Smooth muscle cell of the brain vasculature (primary cell): Measurements from ENCODE around the gene TMEM63B.
"Not testable (repeated sequence)": the region's sequence is repeated elsewhere in the genome, so short reads cannot be mapped to it uniquely, and the experiment has no call there.

Experiments
- DNase-seq: peaks from one replicate; pipeline ENCODE4 v3.0.0-alpha.2; 2012; ENCODE audit warnings: low read depth, low spot score

Gene TMEM63B

DNA sequence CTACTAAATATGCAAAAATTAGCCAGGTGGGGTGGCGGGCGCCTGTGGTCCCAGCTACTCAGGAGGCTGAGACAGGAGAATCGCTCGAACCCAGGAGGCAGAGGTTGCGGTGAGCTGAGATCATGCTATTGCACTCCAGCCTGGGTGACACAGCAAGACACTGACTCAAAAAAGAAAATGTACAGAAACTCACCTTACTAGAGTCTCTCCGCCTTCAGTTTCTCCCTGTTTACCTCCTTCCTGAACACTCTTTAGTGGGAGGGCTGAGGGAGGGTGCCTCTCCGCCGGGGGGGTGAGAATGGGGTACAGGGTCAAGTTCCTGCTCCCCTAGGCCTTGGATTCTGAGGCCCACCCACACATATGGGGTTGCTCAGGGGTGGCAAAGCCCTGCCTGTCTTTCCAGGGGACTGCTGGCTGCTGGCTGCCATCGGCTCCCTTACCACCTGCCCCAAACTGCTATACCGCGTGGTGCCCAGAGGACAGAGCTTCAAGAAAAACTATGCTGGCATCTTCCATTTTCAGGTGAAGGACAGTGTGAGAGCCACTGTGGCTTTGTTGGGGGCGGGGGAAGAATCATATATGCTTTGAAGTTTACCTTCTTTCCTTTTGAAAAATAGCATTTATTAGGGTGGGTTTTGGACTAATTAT is 44.7 kb downstream of the TMEM63B start:
- DNase-seq = no peak

- peak; percentile 44 for DNase-seq
These were observed 45.6 kb downstream of the TMEM63B start for GRCh38 chr6:44172731-44173500.

DNA sequence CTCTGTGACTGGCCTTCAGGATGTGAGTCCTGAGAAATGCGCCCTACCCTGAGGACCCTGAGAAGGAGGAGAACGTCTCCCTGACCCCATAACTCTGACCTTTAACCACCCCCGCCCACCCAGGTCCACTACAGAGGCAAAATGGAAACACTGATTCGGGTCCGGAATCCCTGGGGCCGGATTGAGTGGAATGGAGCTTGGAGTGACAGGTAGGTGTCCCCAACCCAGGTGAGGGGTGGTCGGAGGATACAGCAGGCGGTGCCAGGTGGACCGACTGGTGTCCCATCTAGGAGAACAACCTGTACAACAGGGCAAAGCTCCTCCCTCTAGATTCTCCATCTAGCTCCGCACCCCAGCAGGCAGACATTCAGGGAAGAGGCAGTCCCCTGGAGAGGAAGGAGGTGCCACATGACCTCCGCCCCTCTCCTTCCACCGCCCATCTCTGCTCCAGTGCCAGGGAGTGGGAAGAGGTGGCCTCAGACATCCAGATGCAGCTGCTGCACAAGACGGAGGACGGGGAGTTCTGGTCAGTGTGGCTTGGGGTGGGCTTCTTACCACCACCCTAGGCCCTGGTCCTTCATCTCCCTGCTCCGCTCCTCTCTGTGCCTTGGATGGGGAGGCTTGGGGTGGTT is 48.9 kb downstream of the TMEM63B start:
- no peak for DNase-seq

DNA sequence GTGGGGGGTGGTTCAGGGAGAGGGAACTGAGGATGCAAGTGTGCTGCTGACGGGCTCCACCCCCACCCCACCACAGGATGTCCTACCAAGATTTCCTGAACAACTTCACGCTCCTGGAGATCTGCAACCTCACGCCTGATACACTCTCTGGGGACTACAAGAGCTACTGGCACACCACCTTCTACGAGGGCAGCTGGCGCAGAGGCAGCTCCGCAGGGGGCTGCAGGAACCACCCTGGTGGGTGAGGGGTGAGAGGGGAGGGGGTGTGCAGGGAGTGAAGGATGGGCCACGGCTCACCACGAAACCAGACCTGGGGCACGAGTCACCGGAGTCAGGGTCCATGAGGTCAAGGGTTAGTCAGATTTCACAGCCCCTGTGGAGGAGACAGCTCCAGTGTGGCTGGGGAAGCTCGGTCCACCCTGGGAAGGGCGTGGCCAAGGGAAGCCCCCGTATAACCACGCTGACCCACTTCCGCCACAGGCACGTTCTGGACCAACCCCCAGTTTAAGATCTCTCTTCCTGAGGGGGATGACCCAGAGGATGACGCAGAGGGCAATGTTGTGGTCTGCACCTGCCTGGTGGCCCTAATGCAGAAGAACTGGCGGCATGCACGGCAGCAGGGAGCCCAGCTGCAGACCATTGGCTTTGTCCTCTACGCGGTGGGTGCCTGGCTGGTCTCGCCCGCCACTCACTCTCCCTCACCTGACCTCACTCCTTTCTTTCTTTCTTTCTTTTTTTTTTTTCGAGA is 49.6 kb downstream of the TMEM63B start:
- no peak for DNase-seq

DNA sequence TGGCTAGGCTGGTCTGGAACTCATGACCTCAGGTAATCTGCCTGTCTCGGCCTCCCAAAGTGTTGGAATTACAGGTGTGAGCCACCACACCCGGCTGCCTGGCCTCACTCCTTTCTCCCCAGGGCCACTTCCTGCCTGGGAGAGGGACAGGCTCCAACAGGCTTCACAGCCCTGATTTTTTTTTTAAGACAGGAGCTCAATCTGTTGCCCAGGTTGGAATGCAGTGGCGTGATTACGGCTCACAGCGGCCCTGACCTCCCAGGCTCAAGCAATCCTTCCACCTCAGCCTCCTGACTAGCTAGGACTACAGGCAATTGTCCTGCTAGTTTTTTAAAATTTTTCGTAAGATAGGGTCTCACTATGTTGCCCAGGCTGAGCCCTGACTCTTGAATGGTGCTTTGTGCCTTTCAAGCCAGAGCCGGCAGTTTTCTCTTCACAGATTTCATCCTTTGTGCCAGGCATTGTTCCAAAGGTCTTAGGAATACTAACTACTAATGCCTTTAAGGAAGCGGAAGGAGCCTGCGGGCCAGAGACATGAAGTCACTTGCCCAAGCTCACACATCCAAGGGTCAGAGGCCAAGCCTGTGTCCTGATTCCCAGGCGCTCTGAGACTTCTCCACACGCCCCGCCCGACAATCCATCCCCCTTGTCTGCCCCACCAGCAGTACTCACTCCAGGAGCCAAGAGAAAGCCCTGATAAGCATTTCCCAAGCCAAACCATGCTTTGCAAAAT is 50.5 kb downstream of the TMEM63B start:
- no peak for DNase-seq

DNA sequence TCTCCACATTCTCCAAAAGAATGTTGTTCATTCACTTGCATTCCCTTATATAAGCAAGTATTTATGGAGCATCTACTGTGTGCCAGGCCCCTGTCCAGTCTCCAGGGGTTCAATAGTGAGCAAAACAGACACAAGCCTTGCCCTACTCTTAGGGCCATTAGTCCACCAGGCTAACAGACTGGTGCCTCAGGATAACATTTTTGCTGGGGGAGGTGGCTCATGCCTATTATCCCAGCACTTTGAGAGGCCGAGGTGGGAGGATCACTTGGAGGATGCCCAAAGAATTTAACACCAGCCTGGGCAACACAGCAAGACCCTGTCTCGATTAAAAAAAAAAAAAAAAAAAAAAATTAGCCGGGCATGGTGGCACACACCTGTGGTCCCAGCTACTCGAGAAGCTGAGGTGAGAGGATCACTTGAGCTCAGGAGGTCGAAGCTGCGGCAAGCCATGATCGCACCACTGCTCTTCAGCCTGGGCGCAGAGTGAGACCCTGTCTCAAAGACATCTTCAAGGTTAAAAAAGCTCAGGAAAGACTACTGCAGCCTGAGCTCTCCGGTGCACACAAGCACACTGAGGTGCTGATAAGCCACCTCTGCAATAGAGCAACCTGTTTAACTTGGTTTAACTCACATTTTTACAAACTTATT is 51.2 kb downstream of the TMEM63B start:
- no peak for DNase-seq

DNA sequence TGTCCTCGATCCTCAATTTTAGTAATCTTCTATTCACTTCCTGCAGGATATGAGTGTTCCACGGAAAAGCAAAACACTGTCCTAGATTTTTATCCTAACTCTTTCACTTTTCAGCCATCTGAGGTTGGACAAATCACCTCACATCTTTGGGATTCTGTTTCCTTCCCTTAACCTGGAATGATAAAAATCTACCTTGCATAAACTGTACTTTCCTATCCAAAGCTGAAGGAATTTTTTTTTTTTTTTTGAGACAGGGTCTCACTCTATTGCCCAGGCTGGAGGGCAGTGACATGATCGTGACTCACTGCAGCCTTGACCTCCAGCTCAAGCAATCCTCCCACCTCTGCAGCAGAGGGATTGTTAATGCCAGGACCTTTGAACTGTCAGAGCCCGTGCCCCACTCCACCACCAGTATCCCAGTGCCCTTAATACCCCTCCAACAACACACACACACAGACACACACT is 51.8 kb downstream of the TMEM63B start:
- DNase-seq = no peak

GRCh38 chr6:44179648-44180047 is 52.3 kb downstream of the TMEM63B start:
- no peak for DNase-seq

GRCh38 chr6:44180406-44180805 is 53.1 kb downstream of the TMEM63B start:
- DNase-seq = no peak

DNA sequence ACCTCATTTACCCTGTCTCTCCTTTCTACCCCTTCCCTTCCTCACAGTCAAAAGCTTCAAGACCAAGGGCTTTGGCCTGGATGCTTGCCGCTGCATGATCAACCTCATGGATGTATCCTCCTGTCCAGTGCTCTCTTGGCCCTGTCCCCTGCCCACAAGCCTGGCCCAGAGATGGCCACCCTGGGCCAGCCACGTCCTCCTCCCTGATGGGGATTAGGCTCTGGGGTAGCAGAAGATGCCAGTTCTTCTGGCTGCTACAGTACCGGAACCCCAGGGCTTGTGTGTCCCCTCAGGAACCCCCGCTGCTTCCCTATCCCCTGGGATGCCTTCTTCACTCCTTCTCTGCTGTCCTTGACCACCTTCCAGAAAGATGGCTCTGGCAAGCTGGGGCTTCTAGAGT is 53.5 kb downstream of the TMEM63B start:
- DNase-seq = no peak

DNA sequence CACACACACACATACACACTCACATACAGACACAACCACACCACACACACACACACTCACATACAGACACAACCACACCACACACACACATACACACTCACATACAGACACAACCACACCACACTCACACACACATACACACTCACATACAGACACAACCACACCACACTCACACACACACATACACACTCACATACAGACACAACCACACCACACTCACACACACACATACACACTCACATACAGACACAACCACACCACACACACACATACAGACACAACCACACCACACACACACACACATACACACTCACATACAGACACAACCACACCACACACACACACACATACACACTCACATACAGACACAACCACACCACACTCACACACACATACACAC is 54.4 kb downstream of the TMEM63B start:
- DNase-seq = not testable (repeated sequence)

DNA sequence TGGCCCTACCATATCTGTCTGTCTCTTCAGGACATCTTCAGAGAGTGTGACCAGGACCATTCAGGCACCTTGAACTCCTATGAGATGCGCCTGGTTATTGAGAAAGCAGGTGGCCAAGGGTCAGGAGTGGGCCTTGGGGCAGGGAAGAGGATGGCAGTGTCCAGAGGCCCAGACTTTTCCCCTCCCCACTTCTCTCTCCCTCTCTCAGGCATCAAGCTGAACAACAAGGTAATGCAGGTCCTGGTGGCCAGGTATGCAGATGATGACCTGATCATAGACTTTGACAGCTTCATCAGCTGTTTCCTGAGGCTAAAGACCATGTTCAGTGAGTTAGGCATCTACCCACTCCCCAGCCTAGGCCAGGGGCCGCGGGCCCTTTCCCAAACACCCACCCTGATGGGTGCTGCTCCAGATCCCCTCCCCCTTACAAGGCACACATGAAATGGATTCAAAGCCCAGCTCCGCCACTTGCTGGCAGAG is 55.6 kb downstream of the TMEM63B start:
- no peak for DNase-seq

DNA sequence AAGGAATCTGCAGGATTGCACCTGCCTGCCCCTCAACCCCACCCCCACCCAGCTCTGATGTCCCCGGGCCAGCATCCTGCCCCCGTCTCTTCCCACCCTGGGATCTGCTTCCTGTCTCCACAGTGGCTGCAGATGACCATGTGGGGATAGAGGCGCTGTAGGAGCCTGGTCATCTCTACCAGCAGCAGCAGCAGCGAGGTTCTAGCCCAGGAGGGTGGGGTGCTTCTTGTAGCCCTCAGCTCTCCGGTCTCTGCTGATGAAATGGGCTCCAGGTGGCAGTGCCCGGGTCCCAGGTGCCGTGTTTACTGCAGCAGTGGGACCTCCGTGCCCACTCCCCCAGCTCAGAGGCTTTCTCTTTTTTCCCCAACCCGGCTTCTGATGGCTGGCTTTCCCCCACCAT is 56.4 kb downstream of the TMEM63B start:
- DNase-seq = no peak

GRCh38 chr6:44185356-44185755 is 58.0 kb downstream of the TMEM63B start:
- DNase-seq = not testable (repeated sequence)

DNA sequence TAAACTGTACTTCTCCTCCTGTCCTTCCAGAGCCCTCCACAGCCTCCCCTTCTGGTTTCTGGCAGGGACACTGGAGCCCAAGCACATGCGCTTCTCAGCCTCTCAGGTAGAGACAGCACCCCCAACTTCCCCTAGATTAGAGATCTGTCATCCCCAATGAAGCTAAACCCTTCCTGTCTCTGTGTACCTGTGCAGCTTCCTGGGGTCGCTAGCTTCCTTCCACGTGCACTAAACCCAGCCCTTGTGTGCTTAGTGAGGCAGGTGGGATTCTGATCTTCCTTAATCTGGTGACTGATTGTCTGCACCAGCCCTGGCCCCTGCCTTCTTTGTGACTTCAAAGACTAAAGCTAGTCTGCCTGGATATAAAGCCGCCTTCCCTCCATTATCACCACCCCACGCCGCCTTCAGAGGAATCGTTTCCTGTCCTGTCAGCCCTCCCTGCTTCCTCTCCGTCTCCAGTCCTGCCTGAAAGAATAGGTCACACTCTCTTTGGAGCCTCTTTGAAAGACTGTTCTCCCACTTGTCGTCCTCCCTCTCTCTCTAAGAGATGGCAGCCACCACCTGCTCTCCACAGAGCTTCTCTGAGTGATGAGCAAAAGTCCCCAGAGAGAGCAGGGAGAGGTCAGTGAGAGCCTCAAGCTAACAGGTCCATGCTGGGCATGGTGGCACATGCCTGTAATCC is 58.7 kb downstream of the TMEM63B start:
- DNase-seq = no peak

DNA sequence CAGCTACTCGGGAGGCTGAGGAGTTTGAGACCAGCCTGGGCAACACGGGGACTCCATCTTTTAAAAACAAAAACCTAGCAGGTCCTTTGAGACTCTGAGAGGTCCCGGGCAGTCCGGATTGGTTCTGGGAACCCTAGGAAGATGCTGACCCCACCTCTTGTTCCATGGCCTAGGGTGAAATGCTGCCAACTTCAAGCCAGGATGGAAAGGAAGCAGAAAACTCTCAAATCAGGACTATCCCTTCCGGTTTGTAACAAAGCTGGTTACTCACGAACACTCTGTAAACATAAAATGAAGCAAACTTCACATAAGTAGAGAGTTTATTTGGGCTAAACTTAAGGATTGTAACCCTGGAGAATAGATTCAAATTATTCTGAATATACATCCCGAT is 59.3 kb downstream of the TMEM63B start:
- no peak for DNase-seq

DNA sequence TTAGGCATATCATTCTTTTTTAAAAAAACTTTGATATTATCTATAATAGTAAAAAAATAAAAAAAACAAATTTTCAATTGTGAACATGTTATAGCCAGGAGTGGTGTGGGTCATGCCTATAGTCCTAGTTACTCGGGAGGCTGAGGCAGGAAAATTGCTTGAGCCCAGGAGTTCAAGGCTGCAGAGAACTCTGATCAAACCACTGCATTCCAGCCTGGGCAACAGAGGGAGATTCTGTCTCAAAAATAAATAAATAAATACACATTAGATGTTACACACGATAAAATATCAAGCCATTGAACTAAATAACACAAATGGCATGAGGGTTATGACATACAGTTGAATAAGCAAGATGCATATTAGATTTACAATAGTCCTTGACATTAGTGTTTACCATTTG is 61.5 kb downstream of the TMEM63B start:
- DNase-seq = no peak

GRCh38 chr6:44189257-44189656 is 61.9 kb downstream of the TMEM63B start:
- DNase-seq = no peak

DNA sequence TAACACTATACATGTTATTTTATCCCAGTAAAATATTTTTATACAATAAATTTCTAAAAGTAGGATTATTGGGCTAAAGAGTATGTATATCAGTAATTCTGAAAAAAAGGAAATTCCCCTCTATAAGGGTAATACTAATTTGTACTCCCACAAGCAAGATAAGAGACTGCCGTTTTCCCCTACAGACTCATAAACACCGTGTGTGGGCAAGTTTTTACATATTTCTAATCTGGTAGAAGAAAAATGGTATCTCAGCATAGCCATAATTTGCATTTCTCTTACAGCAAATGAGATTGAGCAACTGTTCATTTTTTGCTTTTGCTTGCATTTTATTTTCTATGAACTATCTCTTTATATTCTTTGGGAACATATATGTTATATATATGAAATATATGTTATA is 63.4 kb downstream of the TMEM63B start:
- no peak for DNase-seq

- no peak for DNase-seq
These were observed 65.2 kb downstream of the TMEM63B start for GRCh38 chr6:44192428-44193041.
